ENCODE results near the gene ATP5PF. TPM values are rescaled to one million over a fixed set of nuclear protein-coding genes. Genes with fewer than 3 reads are reported as not detected.
A peak's percentile ranks its signal among the peaks of the same experiment; 100 is the strongest.
"Not testable (repeated sequence)": the region's sequence is repeated elsewhere in the genome, so short reads cannot be mapped to it uniquely, and the experiment has no call there.

ATP5PF gene
- total RNA-seq, 6 experiments from 2014 or later, result 144 to 166 (median 161) TPM

- TF ChIP-seq CTCF (IDR thresholded peaks at IDR 0.05), result no peak
- peaks cover 27% of the 10 kb centered on the region for H3K36me3 Mint-ChIP-seq (ENCODE audit: low read depth)
- no peaks in the 10 kb centered on the region for H3K27me3 Mint-ChIP-seq (ENCODE audit: insufficient read depth)
- no peak for DNase-seq
- H3K4me3 Mint-ChIP-seq, result no peak overlapping the region
- no peaks in the 10 kb centered on the region for H3K9me3 Mint-ChIP-seq
- no peaks in the 10 kb centered on the region for H3K4me1 Mint-ChIP-seq (ENCODE audit: low read depth)
- no peak overlapping the region for H3K27ac Mint-ChIP-seq
Measured at GRCh38 chr21:25722631-25723030, 12.1 kb downstream of the ATP5PF start.

DNA sequence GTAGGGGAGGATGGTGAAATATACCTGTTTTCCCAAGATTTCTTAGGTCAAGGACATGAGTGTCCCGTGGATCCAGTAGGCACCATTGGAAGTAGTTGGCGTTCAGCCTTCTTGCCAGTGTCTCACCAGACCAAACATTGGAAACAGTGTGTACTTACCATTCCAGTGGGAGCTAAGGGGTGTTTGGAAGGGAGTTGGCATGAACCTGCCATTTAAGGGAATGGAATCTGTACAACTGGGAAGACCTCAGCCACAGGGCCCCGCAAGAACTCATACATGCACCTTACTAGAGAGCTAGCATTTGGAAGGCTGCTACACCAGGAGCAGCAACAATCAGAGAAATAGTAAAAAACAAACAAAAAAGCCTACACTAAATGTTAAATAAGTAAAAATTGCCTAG is 12.7 kb downstream of the ATP5PF start:
- Mint-ChIP-seq H3K4me1 (ENCODE audit: low read depth) (no peaks in the 10 kb centered on the region), H3K36me3 (ENCODE audit: low read depth) (peaks cover 24% of the 10 kb centered on the region), H3K27ac (no peak overlapping the region), H3K9me3 (no peaks in the 10 kb centered on the region), H3K4me3 (no peak overlapping the region), H3K27me3 (ENCODE audit: insufficient read depth) (no peaks in the 10 kb centered on the region)
- no peak for TF ChIP-seq CTCF (IDR thresholded peaks at IDR 0.05)
- no peak for DNase-seq

DNA sequence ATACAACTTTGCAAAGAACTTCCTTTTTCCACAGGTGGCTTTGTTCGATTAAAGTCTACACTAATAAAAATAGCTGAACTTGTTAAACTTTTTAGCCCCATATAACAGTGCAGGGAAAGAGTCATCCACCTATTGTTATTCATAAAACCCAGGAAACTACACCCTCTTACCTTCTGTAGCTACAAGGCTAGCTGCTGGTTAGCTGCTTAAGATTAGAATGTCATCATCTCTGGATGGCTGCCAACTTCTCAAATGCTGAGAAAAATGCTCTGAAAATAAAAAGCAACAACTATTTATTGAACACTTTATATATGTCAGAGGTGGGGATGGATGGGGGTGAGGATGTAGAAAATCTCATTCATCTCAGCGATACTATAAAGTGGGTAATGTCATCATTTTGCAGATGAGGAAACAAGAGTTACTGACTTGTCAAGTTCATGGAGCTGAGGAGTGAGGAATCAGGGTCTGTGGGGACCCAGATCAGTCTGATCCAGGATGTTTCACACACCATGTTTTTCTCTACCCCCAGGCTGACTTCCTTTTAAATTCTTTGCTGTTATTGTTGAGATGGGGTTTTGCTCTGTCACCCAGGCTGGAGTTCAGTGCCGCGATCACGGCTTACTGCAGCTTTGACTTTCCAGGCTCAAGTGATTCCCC is 17.1 kb downstream of the ATP5PF start:
- Mint-ChIP-seq H3K4me3 (no peak overlapping the region), H3K27me3 (ENCODE audit: insufficient read depth) (no peaks in the 10 kb centered on the region)
- peak; percentile 18 for DNase-seq

DNA sequence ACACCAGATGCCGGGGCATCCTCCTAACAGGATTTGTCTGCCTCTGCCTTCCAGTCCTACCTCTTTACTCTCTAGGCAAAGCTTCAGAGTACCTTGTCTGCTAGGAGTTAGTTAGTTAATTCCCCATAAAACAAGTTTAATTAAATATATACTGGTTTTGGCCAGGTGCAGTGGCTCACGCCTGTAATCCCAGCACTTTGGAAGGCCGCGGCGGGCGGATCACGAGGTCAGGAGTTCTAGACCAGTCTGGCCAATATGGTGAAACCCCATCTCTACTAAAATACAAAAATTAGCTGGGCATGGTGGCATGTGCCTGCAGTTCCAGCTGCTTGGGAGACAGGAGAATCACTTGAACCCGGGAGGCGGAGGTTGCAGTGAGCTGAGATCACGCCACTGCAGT is 20.6 kb downstream of the ATP5PF start:
- H3K36me3 Mint-ChIP-seq (ENCODE audit: low read depth); H3K27ac Mint-ChIP-seq; DNase-seq: not testable (repeated sequence)

More for the DNA sequence above, 17.1 kb downstream of the ATP5PF start:
- H3K36me3 Mint-ChIP-seq (ENCODE audit: low read depth), result peaks cover 7% of the 10 kb centered on the region
- H3K9me3 Mint-ChIP-seq, result no peaks in the 10 kb centered on the region
- no peak for TF ChIP-seq CTCF (IDR thresholded peaks at IDR 0.05)
- no peak overlapping the region for H3K27ac Mint-ChIP-seq
- H3K4me1 Mint-ChIP-seq (ENCODE audit: low read depth), result no peaks in the 10 kb centered on the region

DNA sequence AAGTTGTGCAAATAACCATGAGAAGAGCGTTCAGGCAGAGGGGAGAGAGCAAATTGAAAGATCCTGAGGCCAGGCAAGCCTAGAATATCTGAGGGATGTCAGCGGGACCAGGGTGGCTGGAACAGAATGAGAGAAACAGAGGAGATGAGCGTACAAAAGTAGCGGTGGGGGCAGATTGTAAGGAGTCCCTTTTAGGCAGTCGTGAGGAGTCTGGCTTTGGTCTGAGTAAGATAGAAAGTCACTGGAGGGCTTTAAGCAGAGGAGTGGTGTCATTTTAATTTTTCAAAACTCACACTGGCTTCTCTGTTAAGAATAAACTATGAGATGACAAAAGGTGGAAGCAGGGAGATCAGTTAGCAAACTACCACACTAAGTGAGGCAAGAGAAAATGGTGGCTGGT is 24.2 kb downstream of the ATP5PF start:
- no peaks in the 10 kb centered on the region for H3K4me1 Mint-ChIP-seq (ENCODE audit: low read depth)
- H3K9me3 Mint-ChIP-seq, result no peaks in the 10 kb centered on the region
- no peaks in the 10 kb centered on the region for H3K36me3 Mint-ChIP-seq (ENCODE audit: low read depth)
- H3K27ac Mint-ChIP-seq, result no peak overlapping the region
- DNase-seq, result no peak
- H3K4me3 Mint-ChIP-seq, result no peak overlapping the region
- H3K27me3 Mint-ChIP-seq (ENCODE audit: insufficient read depth), result no peaks in the 10 kb centered on the region
- TF ChIP-seq CTCF (IDR thresholded peaks at IDR 0.05), result no peak

More for the DNA sequence above, 20.6 kb downstream of the ATP5PF start:
- H3K27me3 Mint-ChIP-seq (ENCODE audit: insufficient read depth); H3K4me1 Mint-ChIP-seq (ENCODE audit: low read depth); H3K4me3 Mint-ChIP-seq; H3K9me3 Mint-ChIP-seq: not testable (repeated sequence)

DNA sequence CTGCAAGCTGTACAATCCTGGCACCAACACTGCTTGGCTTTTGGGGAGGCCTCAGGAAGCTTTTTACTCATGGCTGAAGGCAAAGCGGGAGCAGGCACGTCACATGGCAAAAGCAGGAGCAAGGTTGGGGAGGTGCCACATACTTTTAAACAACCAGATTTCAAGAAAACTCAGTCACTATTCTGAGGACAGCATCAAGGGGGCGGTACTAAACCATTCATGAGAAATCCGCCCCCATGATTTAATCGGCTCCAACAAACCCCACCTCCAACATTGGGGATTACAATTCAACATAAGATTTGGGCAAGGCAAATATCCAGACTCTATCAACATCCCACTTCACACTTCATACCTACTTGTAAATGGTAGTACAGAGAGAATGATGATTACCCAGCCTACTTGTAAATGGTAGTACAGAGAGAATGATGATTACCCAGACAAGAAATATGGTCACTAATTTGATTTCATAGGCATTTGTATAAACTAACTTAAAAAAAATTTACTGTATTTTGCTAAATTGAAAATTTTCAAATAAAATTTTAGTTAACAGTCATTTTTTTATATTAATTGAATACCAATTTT is 24.9 kb downstream of the ATP5PF start:
- Mint-ChIP-seq H3K4me3 (no peak overlapping the region), H3K36me3 (ENCODE audit: low read depth) (no peaks in the 10 kb centered on the region), H3K4me1 (ENCODE audit: low read depth) (no peaks in the 10 kb centered on the region), H3K9me3 (no peaks in the 10 kb centered on the region), H3K27ac (no peak overlapping the region), H3K27me3 (ENCODE audit: insufficient read depth) (no peaks in the 10 kb centered on the region)
- DNase-seq, result no peak
- TF ChIP-seq CTCF (IDR thresholded peaks at IDR 0.05), result no peak
